Stomach (tissue), 4 donors: Measurements from ENCODE around the gene CREBL2.

ENCODE experiments used
- CTCF ChIP-seq, 7 experiments: fragments of 450-650 bp in 4 of 7; fragments of 200-600 bp in 3 of 7; sonication (generic) in 3 of 7; IDR thresholded peaks; one replicate each; pipeline ENCODE4 v1.5.1; 2016 to 2019; ENCODE audit warnings: antibody characterized with exemption in 7 of 7, control low read depth in 2 of 7, mild to moderate bottlenecking in 1 of 7
- POLR2AphosphoS5 ChIP-seq, 3 donors: sonication (generic); formaldehyde crosslinking; IDR thresholded peaks; one replicate each; pipeline ENCODE4 v1.6.1; 2016; ENCODE audit warnings: antibody characterized with exemption in 3 of 3

- no peak for TF ChIP-seq CTCF (IDR thresholded peaks at IDR 0.05)
- no peak for TF ChIP-seq POLR2AphosphoS5 (IDR thresholded peaks at IDR 0.05)
Observed at GRCh38 chr12:12691549-12691948, 79.9 kb downstream of the CREBL2 start.
